Measurements from ENCODE around the gene JAKMIP1. TPM values are rescaled to one million over a fixed set of nuclear protein-coding genes. Genes with fewer than 3 reads are reported as not detected.

JAKMIP1 gene
- total RNA-seq, 1 donor from 2014 or later = 15.5 TPM

DNA sequence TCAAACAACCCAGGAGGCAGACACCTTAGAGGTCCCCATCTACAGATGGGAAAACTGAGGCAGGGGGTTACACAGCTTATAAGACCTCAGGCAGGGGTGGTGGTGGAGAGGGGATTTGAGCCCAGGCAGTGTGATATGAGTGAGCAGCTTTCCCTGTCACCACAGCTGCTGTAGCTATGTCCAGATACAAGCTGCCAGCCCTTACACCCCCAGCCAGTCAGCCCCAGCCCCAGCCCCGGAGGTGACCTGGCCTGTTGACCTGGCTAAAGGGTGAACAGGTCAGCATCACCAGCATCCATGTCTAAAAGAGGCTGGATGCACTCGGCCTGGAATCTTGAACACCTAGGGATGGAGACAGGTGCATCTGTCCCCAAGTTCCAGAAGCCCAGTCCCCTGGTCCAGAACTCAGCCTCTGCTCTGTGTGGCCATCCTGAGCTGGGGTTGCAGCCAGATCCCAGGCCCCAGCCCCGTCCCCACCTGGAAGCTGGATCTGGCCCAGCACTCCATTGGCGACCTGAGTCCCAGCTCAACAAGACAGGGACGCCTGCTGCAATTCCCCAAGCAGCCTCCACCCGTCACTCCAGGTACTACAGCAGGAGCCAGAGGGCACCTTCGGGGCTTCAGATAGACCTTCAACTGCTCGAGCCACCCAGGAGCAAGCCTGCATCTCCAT is 89.5 kb downstream of the JAKMIP1 start:
- H3K36me3 Mint-ChIP-seq (ENCODE audit: low read depth) = peaks cover 22% of the 10 kb centered on the region
- no peak overlapping the region for H3K27ac Mint-ChIP-seq
- peaks cover 15% of the 10 kb centered on the region for H3K4me1 Mint-ChIP-seq (ENCODE audit: low read depth)
- no peak for DNase-seq (ENCODE audit: low spot score)
- no peaks in the 10 kb centered on the region for H3K27me3 Mint-ChIP-seq (ENCODE audit: insufficient read depth)
- no peaks in the 10 kb centered on the region for H3K9me3 Mint-ChIP-seq
- intact Hi-C loops (cut with micrococcal nuclease) = no loop called here
- H3K4me3 Mint-ChIP-seq = no peak overlapping the region

DNA sequence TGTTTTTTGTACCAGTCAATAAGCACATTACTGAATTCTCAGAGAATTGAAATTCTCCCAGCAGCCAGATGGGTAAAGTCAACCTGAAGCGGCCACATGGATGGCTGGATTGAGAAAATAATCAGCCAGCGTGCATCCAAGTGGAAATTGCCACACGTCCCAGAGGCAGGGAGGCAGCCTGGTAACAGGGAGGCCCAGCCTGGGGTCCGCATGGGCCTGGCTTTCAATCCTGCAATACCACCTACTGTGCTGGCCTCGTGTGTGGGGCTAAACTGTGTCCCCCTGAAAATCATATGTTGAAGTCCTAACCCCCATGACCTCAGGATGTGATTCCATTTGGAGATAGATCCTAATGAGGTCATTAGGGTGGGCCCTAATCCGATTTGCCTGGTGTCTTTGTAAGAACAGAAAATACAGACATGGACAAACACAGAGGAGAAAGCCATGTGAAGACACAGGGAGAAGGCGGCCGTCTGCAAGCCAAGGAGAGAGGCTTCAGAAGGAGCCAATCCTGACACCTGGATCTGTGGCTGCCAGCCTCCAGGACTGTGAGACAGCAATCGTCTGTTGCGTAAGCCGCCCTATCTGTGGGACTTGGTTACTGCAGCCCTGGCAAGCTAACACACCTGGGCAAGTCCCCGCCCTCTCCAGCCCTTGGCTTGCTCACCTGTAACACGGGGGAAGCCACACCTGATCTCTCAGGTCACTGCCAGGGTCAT is 90.3 kb downstream of the JAKMIP1 start:
- peaks cover 21% of the 10 kb centered on the region for H3K36me3 Mint-ChIP-seq (ENCODE audit: low read depth)

DNA sequence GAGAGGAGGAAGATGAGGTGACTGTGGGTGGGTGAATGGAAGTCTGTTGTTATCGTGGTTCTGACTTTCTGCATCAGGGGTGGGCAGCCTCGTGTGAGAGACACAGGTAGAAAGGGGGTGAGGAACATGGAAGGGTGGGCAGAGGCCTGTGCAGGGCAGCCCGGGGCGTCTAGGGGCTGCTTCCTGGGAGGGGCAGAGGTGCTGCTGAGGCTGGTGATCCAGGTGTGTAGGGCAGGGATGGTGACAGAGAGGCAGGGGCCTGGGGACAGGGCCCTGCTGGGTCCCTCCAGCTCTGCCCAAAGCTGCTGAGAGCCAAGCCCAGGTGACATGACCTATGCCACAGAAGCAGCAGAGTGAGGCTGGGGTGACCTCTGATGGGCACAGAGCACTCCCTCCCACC is 92.5 kb downstream of the JAKMIP1 start:
- H3K27ac Mint-ChIP-seq = no peak overlapping the region
- intact Hi-C loops (cut with micrococcal nuclease) = no loop called here
- no peaks in the 10 kb centered on the region for H3K9me3 Mint-ChIP-seq
- peaks cover 24% of the 10 kb centered on the region for H3K36me3 Mint-ChIP-seq (ENCODE audit: low read depth)
- H3K4me1 Mint-ChIP-seq (ENCODE audit: low read depth) = no peaks in the 10 kb centered on the region
- no peak overlapping the region for H3K4me3 Mint-ChIP-seq
- no peak for DNase-seq (ENCODE audit: low spot score)
- H3K27me3 Mint-ChIP-seq (ENCODE audit: insufficient read depth) = no peaks in the 10 kb centered on the region

More for the DNA sequence above, 90.3 kb downstream of the JAKMIP1 start:
- no peaks in the 10 kb centered on the region for H3K9me3 Mint-ChIP-seq
- H3K4me1 Mint-ChIP-seq (ENCODE audit: low read depth) = peaks cover 14% of the 10 kb centered on the region
- H3K4me3 Mint-ChIP-seq = no peak overlapping the region
- no peaks in the 10 kb centered on the region for H3K27me3 Mint-ChIP-seq (ENCODE audit: insufficient read depth)
- no peak overlapping the region for H3K27ac Mint-ChIP-seq
- intact Hi-C loops (cut with micrococcal nuclease) = no loop called here
- DNase-seq (ENCODE audit: low spot score) = no peak

DNA sequence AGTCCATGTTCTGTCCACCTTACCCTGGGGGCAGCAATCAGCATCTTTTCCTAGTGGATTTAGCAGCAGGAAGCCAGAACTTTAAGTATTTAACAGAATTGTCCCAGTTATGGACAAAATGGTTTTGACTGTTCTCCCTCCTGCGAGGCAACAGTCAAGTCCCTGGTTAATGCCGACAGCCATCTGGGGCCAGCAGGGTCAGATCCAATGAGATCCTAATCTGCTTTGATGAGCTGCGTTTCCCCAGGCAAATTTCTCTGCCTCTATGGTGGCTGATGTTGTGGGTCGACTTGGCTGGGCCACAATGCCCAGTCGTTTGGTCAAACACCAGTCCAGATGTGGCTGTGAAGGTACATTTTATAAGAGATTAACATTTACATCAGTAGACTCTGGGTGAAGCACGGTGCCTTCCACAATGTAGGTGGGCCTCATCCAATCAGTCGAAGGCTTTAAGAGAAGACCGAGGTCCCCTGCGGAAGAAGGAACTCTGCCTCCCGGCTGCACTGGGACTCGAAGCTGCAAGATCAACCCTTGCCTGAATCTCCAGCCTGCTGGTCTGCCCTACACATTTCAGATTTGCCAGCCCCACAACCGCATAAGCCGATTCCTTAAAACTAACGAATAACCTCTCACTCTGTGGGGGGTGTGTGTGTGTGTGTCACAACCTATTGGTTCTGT is 93.1 kb downstream of the JAKMIP1 start:
- H3K36me3 Mint-ChIP-seq (ENCODE audit: low read depth) = peaks cover 24% of the 10 kb centered on the region
- no peaks in the 10 kb centered on the region for H3K9me3 Mint-ChIP-seq
- H3K27ac Mint-ChIP-seq = no peak overlapping the region
- H3K4me3 Mint-ChIP-seq = no peak overlapping the region
- no peaks in the 10 kb centered on the region for H3K4me1 Mint-ChIP-seq (ENCODE audit: low read depth)
- DNase-seq (ENCODE audit: low spot score) = no peak
- intact Hi-C loops (cut with micrococcal nuclease) = no loop called here
- no peaks in the 10 kb centered on the region for H3K27me3 Mint-ChIP-seq (ENCODE audit: insufficient read depth)

DNA sequence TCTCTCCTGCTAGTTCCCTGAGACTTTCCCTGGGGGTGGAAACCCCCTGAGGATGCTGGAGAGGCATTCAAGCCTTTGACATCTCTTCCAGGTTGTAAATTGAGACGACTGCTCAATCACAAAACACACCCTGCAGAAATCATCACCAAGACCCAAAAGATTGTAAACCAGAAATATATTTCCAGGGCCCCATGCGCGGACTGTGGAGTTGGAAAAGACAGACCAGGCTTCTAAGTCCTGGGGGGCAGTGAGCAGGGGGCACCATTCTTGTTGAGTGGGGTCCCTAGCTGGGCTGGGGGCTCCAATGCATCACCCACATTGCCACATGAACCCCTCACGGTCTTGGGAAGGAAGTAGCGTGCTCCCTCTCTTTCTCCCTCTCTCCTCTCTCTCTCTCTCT is 94.2 kb downstream of the JAKMIP1 start:
- H3K36me3 Mint-ChIP-seq (ENCODE audit: low read depth) = peaks cover 24% of the 10 kb centered on the region
- intact Hi-C loops (cut with micrococcal nuclease) = no loop called here

DNA sequence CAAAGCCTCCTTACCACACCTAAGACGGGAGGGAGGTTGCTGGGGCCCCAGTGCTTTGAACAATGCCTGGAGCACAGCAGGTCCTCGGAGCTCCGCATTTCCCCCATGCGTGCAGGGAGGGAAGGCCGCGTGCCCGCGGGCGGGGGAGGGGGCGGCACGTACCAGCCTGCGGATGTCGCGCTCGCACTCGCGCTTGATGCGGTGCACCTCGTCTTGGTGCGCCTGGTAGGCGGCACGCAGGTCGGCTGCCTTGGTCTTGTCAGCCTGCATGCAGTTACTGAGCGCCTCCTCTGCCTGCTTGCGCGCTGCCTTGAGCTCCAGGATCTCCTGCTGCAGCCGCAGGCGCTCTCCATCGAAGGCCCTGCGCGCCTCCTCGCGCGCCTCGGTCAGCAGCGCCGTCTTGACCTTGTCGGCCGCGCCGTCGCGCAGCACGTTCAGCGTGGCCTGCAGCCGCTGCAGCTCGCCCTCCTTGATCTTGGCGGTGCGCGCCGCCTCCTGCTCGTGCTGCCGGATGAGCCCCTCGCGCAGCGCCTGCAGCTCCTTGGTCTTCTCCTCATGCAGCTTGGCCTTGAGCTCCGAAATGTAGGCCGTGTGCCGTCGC is 94.9 kb downstream of the JAKMIP1 start:
- Mint-ChIP-seq H3K4me3 (no peak overlapping the region), H3K36me3 (ENCODE audit: low read depth) (peaks cover 28% of the 10 kb centered on the region), H3K9me3 (no peaks in the 10 kb centered on the region), H3K27me3 (ENCODE audit: insufficient read depth) (no peaks in the 10 kb centered on the region), H3K27ac (no peak overlapping the region), H3K4me1 (ENCODE audit: low read depth) (no peaks in the 10 kb centered on the region)
- intact Hi-C loops (cut with micrococcal nuclease) = no loop called here
- no peak for DNase-seq (ENCODE audit: low spot score)

More for the DNA sequence above, 94.2 kb downstream of the JAKMIP1 start:
- H3K4me1 Mint-ChIP-seq (ENCODE audit: low read depth) = no peaks in the 10 kb centered on the region
- H3K27ac Mint-ChIP-seq = no peak overlapping the region
- H3K4me3 Mint-ChIP-seq = no peak overlapping the region
- no peak for DNase-seq (ENCODE audit: low spot score)
- no peaks in the 10 kb centered on the region for H3K9me3 Mint-ChIP-seq
- no peaks in the 10 kb centered on the region for H3K27me3 Mint-ChIP-seq (ENCODE audit: insufficient read depth)

DNA sequence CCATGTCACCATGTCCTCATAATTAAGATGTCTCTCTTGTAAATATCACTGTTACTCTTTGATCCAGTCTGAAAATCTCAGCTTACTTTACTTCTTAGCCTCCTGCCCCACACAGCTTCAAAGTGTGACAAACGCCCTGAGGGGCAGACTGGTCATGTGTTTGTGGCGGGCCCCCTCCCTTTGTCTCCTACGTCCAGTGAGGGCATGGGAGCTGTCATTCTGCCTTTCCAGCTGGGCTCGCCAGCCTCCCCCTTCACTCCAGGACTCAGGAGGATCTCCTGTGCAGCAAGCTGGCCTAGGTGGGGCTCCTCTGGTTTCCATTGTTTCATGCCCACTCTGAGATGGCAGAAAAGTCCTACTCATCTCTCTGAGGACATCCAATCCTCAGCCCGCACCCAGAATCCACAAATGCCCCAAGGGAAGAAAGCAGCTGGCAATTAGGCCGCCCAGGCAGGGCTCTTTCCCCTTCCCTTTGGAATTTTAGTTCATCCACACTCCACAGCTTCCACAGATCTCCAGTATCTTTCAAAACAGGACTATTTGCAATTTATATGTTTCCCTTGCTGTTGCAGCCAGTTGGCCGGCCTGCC is 95.7 kb downstream of the JAKMIP1 start:
- H3K9me3 Mint-ChIP-seq = no peaks in the 10 kb centered on the region
- intact Hi-C loops (cut with micrococcal nuclease) = no loop called here
- no peak overlapping the region for H3K4me3 Mint-ChIP-seq
- no peaks in the 10 kb centered on the region for H3K27me3 Mint-ChIP-seq (ENCODE audit: insufficient read depth)
- peaks cover 27% of the 10 kb centered on the region for H3K36me3 Mint-ChIP-seq (ENCODE audit: low read depth)
- H3K4me1 Mint-ChIP-seq (ENCODE audit: low read depth) = no peaks in the 10 kb centered on the region
- no peak for DNase-seq (ENCODE audit: low spot score)
- H3K27ac Mint-ChIP-seq = no peak overlapping the region

DNA sequence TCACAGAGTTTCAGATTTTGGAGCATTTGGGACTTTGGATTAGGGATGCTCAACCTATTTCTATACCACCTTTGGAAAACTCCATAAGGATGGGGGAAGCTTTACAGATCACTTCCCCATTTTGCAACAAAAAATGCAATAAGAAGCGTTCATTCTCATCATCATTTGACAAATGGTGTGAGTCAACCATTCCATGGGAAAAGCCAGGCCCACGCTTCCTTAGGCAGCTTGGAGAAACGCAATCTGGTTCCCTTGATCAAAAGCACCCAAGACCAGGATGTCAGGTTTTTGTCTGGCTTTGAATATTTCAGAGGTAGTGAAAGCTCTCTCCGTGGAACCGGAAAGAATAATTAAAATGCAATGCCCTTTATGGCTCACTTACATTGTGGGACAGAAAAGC is 102.8 kb downstream of the JAKMIP1 start:
- intact Hi-C loops (cut with micrococcal nuclease) = no loop called here
- H3K36me3 Mint-ChIP-seq (ENCODE audit: low read depth) = peaks cover 10% of the 10 kb centered on the region
- peaks cover 16% of the 10 kb centered on the region for H3K4me1 Mint-ChIP-seq (ENCODE audit: low read depth)
- no peak for DNase-seq (ENCODE audit: low spot score)
- peaks cover 4% of the 10 kb centered on the region for H3K9me3 Mint-ChIP-seq
- no peak overlapping the region for H3K4me3 Mint-ChIP-seq
- no peak overlapping the region for H3K27ac Mint-ChIP-seq
- peaks cover 2% of the 10 kb centered on the region for H3K27me3 Mint-ChIP-seq (ENCODE audit: insufficient read depth)

DNA sequence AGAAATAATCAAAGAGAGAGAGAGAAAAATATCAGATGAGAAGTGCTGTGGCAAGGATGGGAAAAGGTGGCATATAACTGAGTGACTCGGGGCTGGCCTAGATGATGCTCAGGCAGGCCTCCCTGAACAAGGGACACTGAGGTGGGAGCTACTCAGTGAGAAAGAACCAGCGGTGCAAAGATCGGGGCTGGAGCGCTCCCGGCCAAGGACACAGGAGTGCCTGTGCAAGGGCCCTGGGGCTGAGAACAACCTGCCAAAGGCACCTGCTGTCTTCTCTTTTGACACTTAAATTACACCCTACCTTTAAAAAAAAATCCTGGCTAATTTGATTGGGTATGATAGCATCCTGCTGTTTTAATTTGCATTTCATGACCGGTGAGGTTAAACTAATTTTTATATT is 104.5 kb downstream of the JAKMIP1 start:
- peaks cover 26% of the 10 kb centered on the region for H3K4me1 Mint-ChIP-seq (ENCODE audit: low read depth)

DNA sequence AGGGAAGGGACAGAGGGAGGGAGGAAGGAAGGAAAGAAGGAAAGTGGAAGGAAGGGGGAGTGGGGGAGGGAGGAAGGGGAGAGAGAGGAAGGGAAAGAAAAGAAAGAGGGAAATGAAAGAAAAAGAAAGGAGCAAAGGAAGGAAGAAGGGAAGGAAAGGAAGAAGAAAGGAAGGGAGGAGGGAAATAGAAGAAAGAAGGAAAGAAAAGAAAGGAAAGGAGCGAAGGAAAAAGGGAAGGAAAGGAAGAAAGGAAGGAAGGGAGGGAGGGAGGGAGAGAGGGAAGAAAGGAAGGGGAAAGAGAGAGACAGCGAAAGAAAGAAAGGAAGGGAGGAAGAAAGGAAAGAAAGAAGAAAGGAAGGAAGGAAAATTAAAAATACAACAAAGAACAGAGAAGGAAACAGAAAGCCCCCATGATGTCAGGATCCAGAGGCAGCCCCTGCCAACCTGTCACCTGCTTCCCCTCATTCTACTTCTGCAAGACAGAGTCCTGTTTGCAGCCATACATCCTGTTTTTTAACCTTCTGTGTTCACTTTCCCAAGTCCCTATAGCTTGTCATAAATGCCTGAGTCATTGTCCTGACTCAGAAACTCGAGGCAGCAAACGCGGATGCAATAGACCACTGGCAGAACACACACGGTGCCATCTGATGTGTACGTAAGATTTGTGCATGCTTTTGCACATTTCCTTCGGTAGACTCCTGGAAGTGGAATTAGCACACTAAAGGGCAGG is 105.2 kb downstream of the JAKMIP1 start:
- DNase-seq (ENCODE audit: low spot score) = no peak
- H3K27me3 Mint-ChIP-seq (ENCODE audit: insufficient read depth) = peaks cover 2% of the 10 kb centered on the region
- intact Hi-C loops (cut with micrococcal nuclease) = no loop called here
- H3K4me1 Mint-ChIP-seq (ENCODE audit: low read depth) = peaks cover 26% of the 10 kb centered on the region
- peak overlapping the region; percentile 0 for H3K27ac Mint-ChIP-seq
- peaks cover 6% of the 10 kb centered on the region for H3K36me3 Mint-ChIP-seq (ENCODE audit: low read depth)
- H3K9me3 Mint-ChIP-seq = peaks cover 4% of the 10 kb centered on the region
- H3K4me3 Mint-ChIP-seq = no peak overlapping the region

More for the DNA sequence above, 104.5 kb downstream of the JAKMIP1 start:
- peaks cover 7% of the 10 kb centered on the region for H3K36me3 Mint-ChIP-seq (ENCODE audit: low read depth)
- H3K27ac Mint-ChIP-seq = no peak overlapping the region
- DNase-seq (ENCODE audit: low spot score) = no peak
- H3K4me3 Mint-ChIP-seq = no peak overlapping the region
- intact Hi-C loops (cut with micrococcal nuclease) = no loop called here
- H3K9me3 Mint-ChIP-seq = peaks cover 4% of the 10 kb centered on the region
- H3K27me3 Mint-ChIP-seq (ENCODE audit: insufficient read depth) = peaks cover 2% of the 10 kb centered on the region

DNA sequence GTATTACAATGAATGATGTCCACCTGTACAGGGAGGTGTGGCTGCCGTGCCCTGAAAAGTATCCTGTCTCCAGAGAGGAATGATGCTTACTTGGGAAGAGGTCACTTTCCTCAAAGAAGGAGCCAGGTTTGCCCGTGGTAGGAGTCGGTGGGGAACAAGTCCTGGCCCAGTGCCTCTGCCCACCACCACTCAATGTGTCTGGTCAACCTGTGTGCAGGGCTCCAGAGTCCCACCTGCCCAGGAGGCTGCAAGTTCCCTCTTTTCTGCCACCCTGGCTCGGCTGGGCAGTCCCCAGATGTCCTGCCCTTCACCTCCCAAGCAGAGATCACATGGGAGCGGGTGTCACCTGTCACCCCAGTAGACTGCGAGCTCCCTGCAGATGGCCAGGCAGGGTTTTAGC is 106.7 kb downstream of the JAKMIP1 start:
- H3K36me3 Mint-ChIP-seq (ENCODE audit: low read depth) = peaks cover 4% of the 10 kb centered on the region
- intact Hi-C loops (cut with micrococcal nuclease) = no loop called here
- H3K27me3 Mint-ChIP-seq (ENCODE audit: insufficient read depth) = peaks cover 2% of the 10 kb centered on the region
- no peak overlapping the region for H3K4me3 Mint-ChIP-seq
- no peak overlapping the region for H3K27ac Mint-ChIP-seq
- H3K4me1 Mint-ChIP-seq (ENCODE audit: low read depth) = peaks cover 26% of the 10 kb centered on the region
- no peak for DNase-seq (ENCODE audit: low spot score)
- H3K9me3 Mint-ChIP-seq = peaks cover 4% of the 10 kb centered on the region

DNA sequence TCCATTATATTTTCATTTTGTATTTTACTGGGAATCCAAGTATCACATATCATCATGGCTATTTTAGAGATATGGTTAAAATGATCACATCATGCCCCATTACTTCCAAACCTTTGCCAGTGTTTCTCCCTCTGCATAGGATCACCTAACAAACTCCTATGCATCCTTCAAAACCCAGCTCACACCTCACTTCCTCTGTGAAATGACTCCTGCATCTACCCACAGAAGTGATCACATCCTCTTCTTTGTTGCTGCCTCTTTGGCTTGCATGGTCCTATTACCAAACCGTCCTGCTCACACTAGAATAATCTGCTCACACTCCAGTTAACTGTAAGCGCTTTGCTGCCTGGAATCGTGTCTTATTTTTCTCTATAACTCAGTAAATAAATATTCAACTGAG is 107.4 kb downstream of the JAKMIP1 start:
- intact Hi-C loops (cut with micrococcal nuclease) = no loop called here

More for the DNA sequence above, 107.4 kb downstream of the JAKMIP1 start:
- Mint-ChIP-seq H3K27me3 (ENCODE audit: insufficient read depth) (no peaks in the 10 kb centered on the region), H3K27ac (no peak overlapping the region), H3K4me1 (ENCODE audit: low read depth) (peaks cover 26% of the 10 kb centered on the region), H3K36me3 (ENCODE audit: low read depth) (peaks cover 4% of the 10 kb centered on the region), H3K9me3 (peaks cover 4% of the 10 kb centered on the region), H3K4me3 (no peak overlapping the region)
- no peak for DNase-seq (ENCODE audit: low spot score)
